GM23338 (cell line): Measurements from ENCODE around the gene UBE2G2.

Source experiments
- CREB1 ChIP-seq: fragments of 250-450 bp; sonication (Bioruptor Pico); IDR thresholded peaks from 2 replicates; pipeline ENCODE4 v1.5.0; 2020; ENCODE audit warnings: low read depth, mild to moderate bottlenecking, moderate library complexity
- CTCF ChIP-seq, 2 experiments: fragments of 200-600 bp in 1 of 2; sonication (generic) in 1 of 2; conservative IDR thresholded peaks; 2 replicates each; pipeline versions ENCODE4 v1.5.1 to v1.6.1; 2016 to 2017; ENCODE audit warnings: antibody characterized with exemption in 2 of 2, low read depth in 2 of 2, mild to moderate bottlenecking in 2 of 2, moderate library complexity in 1 of 2
- ETS1 ChIP-seq: IDR thresholded peaks from 2 replicates; pipeline ENCODE4 v1.6.1; 2016; ENCODE audit warnings: antibody characterized with exemption
- EZH2 ChIP-seq: fragments of 200-600 bp; sonication (generic); IDR thresholded peaks from one replicate; pipeline ENCODE4 v1.8.0; 2017; ENCODE audit warnings: antibody characterized with exemption, mild to moderate bottlenecking, low read depth; ENCODE audit not compliant: unreplicated experiment
- EZH2phosphoT487 ChIP-seq: fragments of 200-600 bp; sonication (generic); IDR thresholded peaks from one replicate; pipeline ENCODE4 v1.8.1; 2018; ENCODE audit warnings: antibody characterized with exemption; ENCODE audit not compliant: unreplicated experiment
- JUNB ChIP-seq: IDR thresholded peaks from one replicate; pipeline ENCODE4 v1.6.1; 2016; ENCODE audit warnings: antibody characterized with exemption; ENCODE audit not compliant: unreplicated experiment
- POLR2AphosphoS5 ChIP-seq: IDR thresholded peaks from 2 replicates; pipeline ENCODE4 v1.6.1; 2016; ENCODE audit warnings: antibody characterized with exemption, low read depth
- REST ChIP-seq: IDR thresholded peaks from one replicate; pipeline ENCODE4 v1.6.1; 2018; ENCODE audit warnings: antibody characterized with exemption; ENCODE audit not compliant: unreplicated experiment
- ZNF462 ChIP-seq: fragments of 250-450 bp; sonication (Bioruptor Pico); IDR thresholded peaks from 2 replicates; pipeline ENCODE4 v1.5.0; 2020; ENCODE audit warnings: mild to moderate bottlenecking, moderate library complexity

- TF ChIP-seq CTCF (conservative IDR thresholded peaks at IDR 0.05; ENCODE audit: low read depth in 2 of 2) (no peak), EZH2 (no peak), REST (no peak), POLR2AphosphoS5 (no peak), EZH2phosphoT487 (no peak), CREB1 (no peak), ETS1 (no peak), ZNF462 (CRISPR knock-in tag) (no peak), JUNB (no peak)
Measured at GRCh38 chr21:44763050-44763378, 38.6 kb downstream of the UBE2G2 start.
